Neural cell (in vitro differentiated cells): ENCODE measurements around the gene SFT2D1. TPM values are rescaled to one million over a fixed set of nuclear protein-coding genes. Genes with fewer than 3 reads are reported as not detected.

ENCODE experiments used
- H2AFZ ChIP-seq: fragments of 200-600, 300-800 bp; sonication (generic), shearing (Covaris generic); 2 replicates; pipeline ENCODE4 v1.6.0; 2014; ENCODE audit warnings: low read depth, mild to moderate bottlenecking, antibody characterized with exemption, low read length, moderate library complexity
- H3F3A ChIP-seq: fragments of 200-600 bp; shearing (Covaris generic); 2 replicates; pipeline ENCODE4 v1.6.1; 2016; ENCODE audit warnings: mild to moderate bottlenecking, moderate library complexity, mixed read lengths, antibody characterized with exemption, low read length; ENCODE audit not compliant: insufficient read depth, poor library complexity, severe bottlenecking
- H3K27ac ChIP-seq: fragments of 200-600, 300-800 bp; sonication (generic), shearing (Covaris generic); 2 replicates; pipeline ENCODE4 v1.5.1; 2014; ENCODE audit warnings: mild to moderate bottlenecking, low read length, moderate library complexity
- H3K27me3 ChIP-seq: fragments of 300-800, 200-600 bp; sonication (generic), shearing (Covaris generic); 2 replicates; pipeline ENCODE4 v1.6.0; 2014; ENCODE audit warnings: mild to moderate bottlenecking, low read depth, low read length, moderate library complexity; ENCODE audit not compliant: insufficient read depth
- H3K36me3 ChIP-seq: fragments of 300-800, 200-600 bp; sonication (generic), shearing (Covaris generic); 2 replicates; pipeline ENCODE4 v1.5.1; 2014; ENCODE audit warnings: mild to moderate bottlenecking, antibody characterized with exemption, low read length, moderate library complexity; ENCODE audit not compliant: insufficient read depth
- H3K4me2 ChIP-seq: fragments of 300-800, 200-600 bp; sonication (generic), shearing (Covaris generic); 2 replicates; pipeline ENCODE4 v1.6.0; 2014; ENCODE audit warnings: mild to moderate bottlenecking, low read length
- H3K4me3 ChIP-seq: fragments of 300-800, 200-600 bp; sonication (generic), shearing (Covaris generic); 2 replicates; pipeline ENCODE4 v1.5.1; 2014; ENCODE audit warnings: mild to moderate bottlenecking, low read length, moderate library complexity
- H3K79me2 ChIP-seq: fragments of 200-600 bp; shearing (Covaris generic); replicated peaks from 2 replicates; pipeline ENCODE4 v1.6.0; 2014; ENCODE audit warnings: mild to moderate bottlenecking, low read length, moderate library complexity; ENCODE audit not compliant: insufficient read depth
- H3K9ac ChIP-seq: fragments of 300-800, 200-600 bp; sonication (generic), shearing (Covaris generic); 2 replicates; pipeline ENCODE4 v1.6.1; 2016; ENCODE audit warnings: mild to moderate bottlenecking, low read length, mixed read lengths
- H3K9me2 ChIP-seq: fragments of 200-600 bp; shearing (Covaris generic); 2 replicates; pipeline ENCODE4 v1.6.1; 2016; ENCODE audit warnings: mild to moderate bottlenecking, low read length, mixed read lengths; ENCODE audit not compliant: insufficient read depth
- H3K9me3 ChIP-seq: fragments of 200-600, 300-800 bp; sonication (generic), shearing (Covaris generic); 2 replicates; pipeline ENCODE4 v1.6.1; 2016; ENCODE audit warnings: mild to moderate bottlenecking, mixed run types, low read length, moderate library complexity, mixed read lengths
- H4K20me1 ChIP-seq: fragments of 200-600 bp; shearing (Covaris generic); 2 replicates; pipeline ENCODE4 v1.6.1; 2016; ENCODE audit warnings: mild to moderate bottlenecking, mixed run types; ENCODE audit not compliant: insufficient read depth
- CTCF ChIP-seq: fragments of 450-650 bp; IDR thresholded peaks from 2 replicates; pipeline ENCODE4 v1.5.1; 2014; ENCODE audit warnings: antibody characterized with exemption, mild to moderate bottlenecking, moderate library complexity; ENCODE audit not compliant: poor library complexity, severe bottlenecking
- EP300 ChIP-seq: fragments of 450-650 bp; conservative IDR thresholded peaks from 2 replicates; pipeline ENCODE4 v1.6.1; 2014; ENCODE audit warnings: antibody characterized with exemption, mild to moderate bottlenecking, moderate library complexity; ENCODE audit not compliant: poor library complexity, severe bottlenecking
- EZH2 ChIP-seq: fragments of 200-600, 300-800 bp; shearing (Covaris generic), sonication (generic); IDR thresholded peaks from 2 replicates; pipeline ENCODE4 v1.6.1; 2014; ENCODE audit warnings: antibody characterized with exemption, low read length, borderline replicate concordance, mild to moderate bottlenecking; ENCODE audit not compliant: insufficient read depth, poor library complexity, severe bottlenecking
- MXI1 ChIP-seq: fragments of 450-650 bp; conservative IDR thresholded peaks from 2 replicates; pipeline ENCODE4 v1.6.1; 2014; ENCODE audit warnings: antibody characterized with exemption, mild to moderate bottlenecking; ENCODE audit not compliant: poor library complexity, severe bottlenecking
- POLR2AphosphoS5 ChIP-seq: IDR thresholded peaks from 2 replicates; pipeline ENCODE4 v1.6.1; 2012
- RAD21 ChIP-seq: fragments of 450-650 bp; conservative IDR thresholded peaks from 2 replicates; pipeline ENCODE4 v1.6.1; 2014; ENCODE audit warnings: antibody characterized with exemption, mild to moderate bottlenecking, moderate library complexity
- SMC3 ChIP-seq: fragments of 450-650 bp; conservative IDR thresholded peaks from 2 replicates; pipeline ENCODE4 v1.6.1; 2014; ENCODE audit warnings: antibody characterized with exemption, mild to moderate bottlenecking, moderate library complexity; ENCODE audit not compliant: poor library complexity
- TAF1 ChIP-seq: IDR thresholded peaks from 2 replicates; pipeline ENCODE4 v1.6.1; 2012; ENCODE audit warnings: low read depth
- polyA plus RNA-seq: library from polyadenylated mRNA; depleted of rRNA; stranded (reverse); fragments of >200 nt; gene quantifications from 2 replicates; pipeline ENCODE4 v1.2.3, GENCODE V29; 2014
- TF ChIP-seq, protein P1 (sequence below): IDR thresholded peaks from 2 replicates; pipeline ENCODE4 v1.6.1; 2012; ENCODE audit warnings: borderline replicate concordance

The SFT2D1 gene
- polyA plus RNA-seq, 1 donor from 2014 or later = 81.7 TPM

DNA sequence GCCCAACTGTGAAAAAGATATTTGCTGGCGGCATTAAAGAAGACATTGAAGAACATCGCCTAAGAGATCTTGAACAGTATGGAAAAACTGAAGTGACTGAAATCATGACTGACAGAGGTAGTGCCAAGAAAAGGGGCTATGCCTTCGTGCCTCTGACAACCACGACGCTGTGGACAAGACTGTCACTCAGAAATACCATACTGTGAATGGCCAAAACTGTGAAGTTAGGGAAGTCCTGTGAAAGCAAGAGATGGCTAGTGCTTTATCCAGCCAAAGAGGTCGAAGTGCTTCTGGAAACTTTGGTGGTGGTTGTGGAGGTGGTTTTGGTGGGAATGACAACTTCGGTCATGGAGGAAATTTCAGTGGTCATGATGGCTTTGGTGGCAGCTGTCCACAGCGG lies 7.5 kb downstream of the SFT2D1 start:
- H3K4me2 ChIP-seq = no peak overlapping the region
- no peaks in the 10 kb centered on the region for H3K27me3 ChIP-seq
- H3K9me2 ChIP-seq = no peaks in the 10 kb centered on the region
- H3F3A ChIP-seq = no peaks in the 10 kb centered on the region
- peaks cover 28% of the 10 kb centered on the region for H3K79me2 ChIP-seq
- TF ChIP-seq MXI1 (no peak), EP300 (no peak), CTCF (no peak), RAD21 (no peak)
- TF ChIP-seq, protein P1, sequence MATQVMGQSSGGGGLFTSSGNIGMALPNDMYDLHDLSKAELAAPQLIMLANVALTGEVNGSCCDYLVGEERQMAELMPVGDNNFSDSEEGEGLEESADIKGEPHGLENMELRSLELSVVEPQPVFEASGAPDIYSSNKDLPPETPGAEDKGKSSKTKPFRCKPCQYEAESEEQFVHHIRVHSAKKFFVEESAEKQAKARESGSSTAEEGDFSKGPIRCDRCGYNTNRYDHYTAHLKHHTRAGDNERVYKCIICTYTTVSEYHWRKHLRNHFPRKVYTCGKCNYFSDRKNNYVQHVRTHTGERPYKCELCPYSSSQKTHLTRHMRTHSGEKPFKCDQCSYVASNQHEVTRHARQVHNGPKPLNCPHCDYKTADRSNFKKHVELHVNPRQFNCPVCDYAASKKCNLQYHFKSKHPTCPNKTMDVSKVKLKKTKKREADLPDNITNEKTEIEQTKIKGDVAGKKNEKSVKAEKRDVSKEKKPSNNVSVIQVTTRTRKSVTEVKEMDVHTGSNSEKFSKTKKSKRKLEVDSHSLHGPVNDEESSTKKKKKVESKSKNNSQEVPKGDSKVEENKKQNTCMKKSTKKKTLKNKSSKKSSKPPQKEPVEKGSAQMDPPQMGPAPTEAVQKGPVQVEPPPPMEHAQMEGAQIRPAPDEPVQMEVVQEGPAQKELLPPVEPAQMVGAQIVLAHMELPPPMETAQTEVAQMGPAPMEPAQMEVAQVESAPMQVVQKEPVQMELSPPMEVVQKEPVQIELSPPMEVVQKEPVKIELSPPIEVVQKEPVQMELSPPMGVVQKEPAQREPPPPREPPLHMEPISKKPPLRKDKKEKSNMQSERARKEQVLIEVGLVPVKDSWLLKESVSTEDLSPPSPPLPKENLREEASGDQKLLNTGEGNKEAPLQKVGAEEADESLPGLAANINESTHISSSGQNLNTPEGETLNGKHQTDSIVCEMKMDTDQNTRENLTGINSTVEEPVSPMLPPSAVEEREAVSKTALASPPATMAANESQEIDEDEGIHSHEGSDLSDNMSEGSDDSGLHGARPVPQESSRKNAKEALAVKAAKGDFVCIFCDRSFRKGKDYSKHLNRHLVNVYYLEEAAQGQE = no peak
- H2AFZ ChIP-seq = no peak overlapping the region
- H3K4me3 ChIP-seq = no peak overlapping the region
- H3K9me3 ChIP-seq = no peaks in the 10 kb centered on the region
- H3K27ac ChIP-seq = no peak overlapping the region
- H3K9ac ChIP-seq = no peak overlapping the region
- no peaks in the 10 kb centered on the region for H4K20me1 ChIP-seq
- H3K36me3 ChIP-seq = no peaks in the 10 kb centered on the region

DNA sequence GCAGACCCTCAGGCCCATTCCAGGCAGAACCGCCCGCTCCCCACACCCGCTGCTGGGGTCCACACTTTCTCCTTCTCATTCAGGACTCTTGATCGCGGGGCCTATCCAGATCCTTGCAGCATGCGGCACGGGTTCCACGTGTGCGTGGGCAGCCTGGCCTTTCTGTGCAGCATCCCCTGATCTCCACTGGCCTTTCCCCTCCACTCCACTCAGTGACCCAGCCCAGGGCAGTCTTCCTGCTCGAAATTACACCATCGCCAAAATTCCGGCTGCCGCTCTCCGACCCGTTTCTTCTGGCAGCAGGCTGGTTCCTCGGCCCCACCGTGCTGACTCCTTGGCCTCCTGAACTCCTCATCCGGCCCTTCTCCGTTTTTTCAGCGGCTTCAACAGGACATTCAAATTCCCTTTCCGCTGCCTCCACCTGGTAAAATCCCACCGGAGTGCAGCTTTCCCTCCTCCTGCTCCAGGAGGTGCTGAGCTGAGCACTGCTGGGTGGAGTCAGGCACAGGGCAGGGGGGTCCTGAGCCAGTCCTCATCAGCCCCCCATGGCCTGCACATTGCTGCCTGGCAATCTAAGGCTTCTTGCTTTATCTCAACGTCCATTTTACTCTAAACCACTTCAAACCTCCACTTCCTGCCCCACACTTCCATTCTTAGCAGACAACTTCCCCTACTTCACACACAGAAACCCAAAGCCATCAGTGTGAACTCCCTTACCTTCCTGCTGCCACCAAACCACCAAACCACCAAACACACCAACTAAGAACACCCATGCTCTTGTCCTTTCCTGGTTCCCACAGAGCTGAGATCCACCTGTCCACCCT lies 9.0 kb downstream of the SFT2D1 start:
- Histone ChIP-seq H3K27me3 (no peaks in the 10 kb centered on the region), H3K36me3 (no peaks in the 10 kb centered on the region), H3K4me2 (no peak overlapping the region), H3K9me2 (no peaks in the 10 kb centered on the region), H2AFZ (no peak overlapping the region), H3F3A (no peaks in the 10 kb centered on the region), H3K27ac (no peak overlapping the region), H3K9ac (no peak overlapping the region), H3K9me3 (no peaks in the 10 kb centered on the region), H3K4me3 (no peak overlapping the region), H4K20me1 (no peaks in the 10 kb centered on the region), H3K79me2 (peaks cover 24% of the 10 kb centered on the region)
- TF ChIP-seq MXI1 (no peak), SMC3 (no peak), CTCF (no peak), POLR2AphosphoS5 (no peak), RAD21 (no peak), EP300 (no peak), EZH2 (no peak), TAF1 (no peak)
- TF ChIP-seq, protein P1 = no peak
